Measurements from ENCODE around the gene GJB6.

DNA sequence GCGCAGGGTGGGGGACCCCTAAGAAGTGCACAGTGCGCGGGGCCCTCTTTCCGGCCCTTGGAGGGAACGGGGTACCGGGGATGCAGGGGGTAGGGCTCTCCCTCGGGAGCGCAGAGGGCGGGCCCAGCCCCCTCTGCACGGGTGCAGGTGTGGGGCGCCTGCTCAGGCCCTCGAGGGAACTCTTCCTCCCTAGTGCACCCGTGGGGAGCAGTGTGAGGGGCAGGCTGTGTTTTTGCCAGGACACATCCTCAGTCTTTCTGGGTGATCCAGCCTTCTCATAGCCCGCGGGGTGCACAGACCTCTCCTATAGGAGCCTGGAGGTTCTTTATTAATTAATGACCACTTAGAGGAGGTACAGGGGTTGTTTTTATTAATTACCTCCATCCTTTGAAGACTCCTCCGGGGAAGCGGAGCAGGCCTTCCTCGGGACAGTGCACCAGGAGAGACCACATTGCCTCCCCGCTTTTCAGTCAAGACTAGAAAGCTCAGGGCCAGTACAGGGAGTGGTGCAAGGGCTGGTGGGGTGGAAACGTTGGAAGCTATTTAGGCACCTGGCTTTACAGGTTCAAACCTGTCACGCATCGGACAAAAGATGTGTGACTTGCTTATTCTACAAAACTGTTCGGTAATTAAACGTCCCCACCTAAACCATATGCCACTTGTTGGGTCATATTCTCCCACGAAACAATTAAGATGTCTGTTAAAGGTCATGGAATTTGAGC, 598 bp upstream of the GJB6 start:
- TF ChIP-seq, protein P1, sequence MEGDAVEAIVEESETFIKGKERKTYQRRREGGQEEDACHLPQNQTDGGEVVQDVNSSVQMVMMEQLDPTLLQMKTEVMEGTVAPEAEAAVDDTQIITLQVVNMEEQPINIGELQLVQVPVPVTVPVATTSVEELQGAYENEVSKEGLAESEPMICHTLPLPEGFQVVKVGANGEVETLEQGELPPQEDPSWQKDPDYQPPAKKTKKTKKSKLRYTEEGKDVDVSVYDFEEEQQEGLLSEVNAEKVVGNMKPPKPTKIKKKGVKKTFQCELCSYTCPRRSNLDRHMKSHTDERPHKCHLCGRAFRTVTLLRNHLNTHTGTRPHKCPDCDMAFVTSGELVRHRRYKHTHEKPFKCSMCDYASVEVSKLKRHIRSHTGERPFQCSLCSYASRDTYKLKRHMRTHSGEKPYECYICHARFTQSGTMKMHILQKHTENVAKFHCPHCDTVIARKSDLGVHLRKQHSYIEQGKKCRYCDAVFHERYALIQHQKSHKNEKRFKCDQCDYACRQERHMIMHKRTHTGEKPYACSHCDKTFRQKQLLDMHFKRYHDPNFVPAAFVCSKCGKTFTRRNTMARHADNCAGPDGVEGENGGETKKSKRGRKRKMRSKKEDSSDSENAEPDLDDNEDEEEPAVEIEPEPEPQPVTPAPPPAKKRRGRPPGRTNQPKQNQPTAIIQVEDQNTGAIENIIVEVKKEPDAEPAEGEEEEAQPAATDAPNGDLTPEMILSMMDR (IDR thresholded peaks at IDR 0.05) = no peak
- no peak for TF ChIP-seq EZH2 (IDR thresholded peaks at IDR 0.05; ENCODE audit: borderline replicate concordance, insufficient read depth, low read depth, low read length, poor library complexity, severe bottlenecking)
